ENCODE measurements around the gene GLTP.
A peak's percentile ranks its signal among the peaks of the same experiment; 100 is the strongest.
"Not testable (repeated sequence)": the region's sequence is repeated elsewhere in the genome, so short reads cannot be mapped to it uniquely, and the experiment has no call there.

The GLTP gene

GRCh38 chr12:109878247-109878625, 2.1 kb downstream of the GLTP start:
- DNase-seq = peak in 10 of 58 donors; percentile 11 to 71 (median 46)

GRCh38 chr12:109877504-109878246, 2.7 kb downstream of the GLTP start:
- peak in 31 of 58 donors; percentile 11 to 71 (median 40) for DNase-seq

GRCh38 chr12:109876406-109876805, 3.9 kb downstream of the GLTP start:
- DNase-seq = no peak

- peak in 1 of 58 donors; percentile 35 for DNase-seq
Measured at GRCh38 chr12:109875572-109876131, 4.7 kb downstream of the GLTP start.

GRCh38 chr12:109873653-109874052, 6.7 kb downstream of the GLTP start:
- no peak for DNase-seq

GRCh38 chr12:109871668-109872314, 8.6 kb downstream of the GLTP start:
- DNase-seq = peak in 5 of 58 donors; percentile 9 to 71 (median 30)

GRCh38 chr12:109870648-109871047, 9.7 kb downstream of the GLTP start:
- DNase-seq = no peak

GRCh38 chr12:109868182-109869051, 11.9 kb downstream of the GLTP start:
- DNase-seq = no peak

- DNase-seq = no peak
Measured at GRCh38 chr12:109864916-109865315, 15.4 kb downstream of the GLTP start.

- peak in 50 of 58 donors; percentile 13 to 89 (median 61) for DNase-seq
Measured at GRCh38 chr12:109863847-109864712, 16.3 kb downstream of the GLTP start.

- DNase-seq = not testable (repeated sequence)
Measured at GRCh38 chr12:109862491-109862890, 17.9 kb downstream of the GLTP start.

GRCh38 chr12:109861689-109862314, 18.5 kb downstream of the GLTP start:
- no peak for DNase-seq

GRCh38 chr12:109860977-109861376, 19.4 kb downstream of the GLTP start:
- no peak for DNase-seq

GRCh38 chr12:109858764-109859163, 21.6 kb downstream of the GLTP start:
- no peak for DNase-seq

GRCh38 chr12:109857715-109858114, 22.6 kb downstream of the GLTP start:
- DNase-seq = no peak

GRCh38 chr12:109855377-109855776, 25.0 kb downstream of the GLTP start:
- no peak for DNase-seq

- not testable (repeated sequence) for DNase-seq
Measured at GRCh38 chr12:109850518-109850917, 29.8 kb downstream of the GLTP start.

- no peak for DNase-seq
Measured at GRCh38 chr12:109847142-109847735, 33.1 kb downstream of the GLTP start.

GRCh38 chr12:109845824-109846205, 34.5 kb downstream of the GLTP start:
- DNase-seq = no peak
